Liver (tissue), 9 donors: Measurements from ENCODE around the gene BHLHA9. TPM values are rescaled to one million over a fixed set of nuclear protein-coding genes. Genes with fewer than 3 reads are reported as not detected.

Experiments used
- DNase-seq: peaks from one replicate; pipeline ENCODE4 v3.0.0-alpha.2; 2017; ENCODE audit warnings: low spot score
- H3K27ac ChIP-seq, 2 donors: one replicate each; pipeline ENCODE4 v1.7.0; 2013; ENCODE audit warnings: inconsistent platforms in 2 of 2, low read length in 2 of 2, control low read depth in 1 of 2, low read depth in 1 of 2, mild to moderate bottlenecking in 1 of 2
- H3K27me3 ChIP-seq, 4 donors: one replicate each; pipeline versions ENCODE4 v1.6.1 to v1.7.0; 2013; ENCODE audit warnings: low read length in 3 of 4, inconsistent platforms in 1 of 4, mild to moderate bottlenecking in 1 of 4, moderate library complexity in 1 of 4; ENCODE audit not compliant: control insufficient read depth in 4 of 4, insufficient read depth in 4 of 4
- H3K36me3 ChIP-seq, 4 donors: one replicate each; pipeline versions ENCODE4 v1.6.1 to v1.7.0; 2013; ENCODE audit warnings: low read length in 3 of 4, mild to moderate bottlenecking in 3 of 4, low read depth in 1 of 4, moderate library complexity in 1 of 4; ENCODE audit not compliant: control insufficient read depth in 4 of 4, insufficient read depth in 3 of 4
- H3K4me1 ChIP-seq, 4 donors: one replicate each; pipeline versions ENCODE4 v1.6.1 to v1.7.0; 2013; ENCODE audit warnings: low read length in 3 of 4, mild to moderate bottlenecking in 3 of 4, moderate library complexity in 1 of 4; ENCODE audit not compliant: control insufficient read depth in 4 of 4, insufficient read depth in 4 of 4
- H3K4me3 ChIP-seq, 3 donors: one replicate each; pipeline versions ENCODE4 v1.6.1 to v1.7.0; 2013; ENCODE audit warnings: low read length in 3 of 3, control low read depth in 1 of 3, low read depth in 1 of 3, mild to moderate bottlenecking in 1 of 3
- H3K9ac ChIP-seq, 2 donors: one replicate each; pipeline ENCODE4 v1.7.0; 2013; ENCODE audit warnings: low read length in 2 of 2, mild to moderate bottlenecking in 2 of 2, moderate library complexity in 2 of 2, control low read depth in 1 of 2, low read depth in 1 of 2
- H3K9me3 ChIP-seq, 4 donors: one replicate each; pipeline versions ENCODE4 v1.6.1 to v1.7.0; 2013; ENCODE audit warnings: low read length in 3 of 4; ENCODE audit not compliant: control insufficient read depth in 4 of 4
- ATF3 ChIP-seq: IDR thresholded peaks from 2 replicates; pipeline ENCODE4 v1.6.1; 2016; ENCODE audit warnings: antibody characterized with exemption
- CTCF ChIP-seq: fragments of 150-350 bp; IDR thresholded peaks from 2 replicates; pipeline ENCODE4 v1.5.1; 2017; ENCODE audit warnings: improper control_type of control experiment, low read depth, low read length; ENCODE audit not compliant: missing input control
- EGR1 ChIP-seq, 2 donors: IDR thresholded peaks; 2 replicates each; pipeline ENCODE4 v1.6.1; 2016 to 2018; ENCODE audit warnings: antibody characterized with exemption in 2 of 2, low read depth in 2 of 2
- FOXA1 ChIP-seq: IDR thresholded peaks from 2 replicates; pipeline ENCODE4 v1.6.1; 2016; ENCODE audit warnings: antibody characterized with exemption
- FOXA2 ChIP-seq: IDR thresholded peaks from 2 replicates; pipeline ENCODE4 v1.6.1; 2016; ENCODE audit warnings: antibody characterized with exemption
- GABPA ChIP-seq, 2 donors: IDR thresholded peaks in 1 of 2; conservative IDR thresholded peaks in 1 of 2; 2 replicates each; pipeline ENCODE4 v1.6.1; 2016; ENCODE audit warnings: antibody characterized with exemption in 2 of 2, mild to moderate bottlenecking in 1 of 2, moderate library complexity in 1 of 2
- HNF4A ChIP-seq, 2 donors: conservative IDR thresholded peaks; 2 replicates each; pipeline ENCODE4 v1.6.1; 2016; ENCODE audit warnings: antibody characterized with exemption in 2 of 2, mild to moderate bottlenecking in 2 of 2
- HNF4G ChIP-seq: IDR thresholded peaks from 2 replicates; pipeline ENCODE4 v1.6.1; 2016; ENCODE audit warnings: antibody characterized with exemption
- JUND ChIP-seq, 2 donors: IDR thresholded peaks; 2 replicates each; pipeline ENCODE4 v1.6.1; 2016; ENCODE audit warnings: antibody characterized with exemption in 2 of 2
- MAX ChIP-seq: IDR thresholded peaks from 2 replicates; pipeline ENCODE4 v1.6.1; 2016; ENCODE audit warnings: antibody characterized with exemption
- NR2F2 ChIP-seq: IDR thresholded peaks from 2 replicates; pipeline ENCODE4 v1.6.1; 2016; ENCODE audit warnings: antibody characterized with exemption
- RAD21 ChIP-seq, 2 donors: IDR thresholded peaks; 2 replicates each; pipeline ENCODE4 v1.6.1; 2016; ENCODE audit warnings: antibody characterized with exemption in 2 of 2, mild to moderate bottlenecking in 2 of 2
- REST ChIP-seq: IDR thresholded peaks from 2 replicates; pipeline ENCODE4 v1.6.1; 2016; ENCODE audit warnings: antibody characterized with exemption, mild to moderate bottlenecking
- RXRA ChIP-seq, 2 donors: IDR thresholded peaks; 2 replicates each; pipeline ENCODE4 v1.6.1; 2017 to 2018; ENCODE audit warnings: antibody characterized with exemption in 2 of 2, mild to moderate bottlenecking in 1 of 2
- SP1 ChIP-seq: IDR thresholded peaks from 2 replicates; pipeline ENCODE4 v1.6.1; 2018; ENCODE audit warnings: antibody characterized with exemption, mild to moderate bottlenecking
- TAF1 ChIP-seq: conservative IDR thresholded peaks from 2 replicates; pipeline ENCODE4 v1.6.1; 2016; ENCODE audit warnings: antibody characterized with exemption, mild to moderate bottlenecking
- YY1 ChIP-seq: IDR thresholded peaks from 2 replicates; pipeline ENCODE4 v1.6.1; 2016; ENCODE audit warnings: antibody characterized with exemption, mild to moderate bottlenecking
- ZBTB33 ChIP-seq: IDR thresholded peaks from 2 replicates; pipeline ENCODE4 v1.6.1; 2016; ENCODE audit warnings: antibody characterized with exemption
- WGBS: extraction: QIAGEN DNeasy Blood & Tissue Kit; methylation state at CpG from one replicate; pipeline ENCODE4 v1.1.7; 2013; 5-methylcytosine and 5-hydroxymethylcytosine counted together
- polyA plus RNA-seq, 2 donors: library from polyadenylated mRNA; stranded (reverse) in 1 of 2; unstranded in 1 of 2; fragments of 200-250 nt in 1 of 2; fragments of >200 nt in 1 of 2; fragmentation: Nextera tagmentation in 1 of 2; extraction: Ambion mirVana in 1 of 2; gene quantifications; one replicate each; pipeline versions ENCODE4 v1.2.1 to v1.2.3, GENCODE V29; 2013 to 2015
- total RNA-seq, 2 donors: library from RNA; depleted of rRNA; stranded (reverse); fragments of >200 nt; gene quantifications; one replicate each; pipeline ENCODE4 v1.2.3, GENCODE V29; 2014
- donor health status: healthy.
- donor health status: healthy.
- donor health status: healthy.
- donor health status: healthy.
- donor health status: healthy.

The BHLHA9 gene
- total and polyA plus RNA-seq, 4 donors: 0.08 TPM; not detected in 3

- WGBS: 66% methylated on average over 3 of the region's 3 CpGs
- Histone ChIP-seq H3K4me3 (no peak overlapping the region), H3K36me3 (no peaks in the 10 kb centered on the region), H3K4me1 (peaks cover 0 to 12% (median 11%) of the 10 kb centered on the region in 4 donors), H3K27me3 (peaks cover 2 to 5% (median 3%) of the 10 kb centered on the region in 4 donors), H3K9ac (no peak overlapping the region), H3K27ac (no peak overlapping the region), H3K9me3 (no peaks in the 10 kb centered on the region)
- no peak for DNase-seq
- no peak for TF ChIP-seq RXRA (IDR thresholded peaks at IDR 0.05)
- TF ChIP-seq TAF1: no peak
- no peak for TF ChIP-seq CTCF
- TF ChIP-seq ATF3: no peak
- TF ChIP-seq HNF4A (conservative IDR thresholded peaks at IDR 0.05): no peak
- no peak for TF ChIP-seq JUND (IDR thresholded peaks at IDR 0.05)
- no peak for TF ChIP-seq MAX
- no peak for TF ChIP-seq REST
- no peak for TF ChIP-seq EGR1 (IDR thresholded peaks at IDR 0.05; ENCODE audit: low read depth in 2 of 2)
- no peak for TF ChIP-seq FOXA1
- no peak for TF ChIP-seq HNF4G
- TF ChIP-seq YY1: no peak
- no peak for TF ChIP-seq GABPA (IDR thresholded peaks at IDR 0.05 in 1 of 2, conservative IDR thresholded peaks at IDR 0.05 in 1 of 2)
- no peak for TF ChIP-seq SP1
- no peak for TF ChIP-seq FOXA2
- TF ChIP-seq ZBTB33: no peak
- TF ChIP-seq RAD21 (IDR thresholded peaks at IDR 0.05): no peak
- no peak for TF ChIP-seq NR2F2
Measured at GRCh38 chr17:1226308-1226707, 43.9 kb upstream of the BHLHA9 start.
